K562 (cell line): ENCODE measurements around the gene CD164L2. TPM values are rescaled to one million over a fixed set of nuclear protein-coding genes. Genes with fewer than 3 reads are reported as not detected.

Source experiments
- ATF1 ChIP-seq, 2 experiments: fragments of 450-650 bp in 1 of 2; IDR thresholded peaks; 2 replicates each; pipeline ENCODE4 v1.6.1; 2016; ENCODE audit warnings: missing compliant biosample characterization in 1 of 2, missing genetic modification characterization in 1 of 2
- ATF3 ChIP-seq, 2 experiments: fragments of 450-650 bp in 1 of 2; sonication (generic) in 1 of 2; formaldehyde crosslinking in 1 of 2; IDR thresholded peaks in 1 of 2; conservative IDR thresholded peaks in 1 of 2; 2 replicates each; pipeline versions ENCODE4 v1.6.1 to v1.8.1; 2016 to 2023; ENCODE audit warnings: mild to moderate bottlenecking in 2 of 2, moderate library complexity in 2 of 2, inconsistent platforms in 1 of 2, missing genetic modification reagents in 1 of 2
- ATF6 ChIP-seq: sonication (generic); formaldehyde crosslinking; IDR thresholded peaks from 2 replicates; pipeline ENCODE4 v1.4.0; 2020; ENCODE audit warnings: mild to moderate bottlenecking, missing genetic modification reagents
- ELK1 ChIP-seq: sonication (generic); formaldehyde crosslinking; IDR thresholded peaks from 2 replicates; pipeline ENCODE4 v1.8.1; 2022; ENCODE audit warnings: missing genetic modification reagents
- GTF2B ChIP-seq: IDR thresholded peaks from 2 replicates; pipeline ENCODE4 v1.6.1; 2011; ENCODE audit not compliant: insufficient read length; ENCODE audit errors: extremely low read depth
- GTF2E2 ChIP-seq: fragments of 200-800 bp; sonication (Bioruptor generic); IDR thresholded peaks from 2 replicates; pipeline ENCODE4 v1.6.1; 2016; ENCODE audit warnings: missing genetic modification characterization, missing compliant biosample characterization
- PCBP2 ChIP-seq: fragments of 200-400 bp; formaldehyde crosslinking; IDR thresholded peaks from 2 replicates; pipeline ENCODE4 v1.6.1; 2018; ENCODE audit warnings: low read length, low read depth, mild to moderate bottlenecking, moderate library complexity; ENCODE audit not compliant: poor library complexity, severe bottlenecking
- RREB1 ChIP-seq: fragments of 250-450 bp; sonication (Bioruptor Pico); IDR thresholded peaks from 2 replicates; pipeline ENCODE4 v1.4.0; 2020
- RUNX1 ChIP-seq: sonication (generic); IDR thresholded peaks from 2 replicates; pipeline ENCODE4 v1.6.1; 2016; ENCODE audit warnings: antibody characterized with exemption, low read depth
- SMC3 ChIP-seq: conservative IDR thresholded peaks from 2 replicates; pipeline ENCODE4 v1.6.1; 2011; ENCODE audit warnings: low read depth, low read length, improper control_type of control experiment; ENCODE audit not compliant: insufficient read depth
- SPI1 ChIP-seq: IDR thresholded peaks from 2 replicates; pipeline ENCODE4 v1.6.1; 2011; ENCODE audit warnings: low read depth, low read length, control low read depth, borderline replicate concordance
- ZNF197 ChIP-seq: fragments of 200-800 bp; sonication (Bioruptor generic); IDR thresholded peaks from 2 replicates; pipeline ENCODE4 v1.6.1; 2016; ENCODE audit warnings: low read depth, missing genetic modification characterization, missing compliant biosample characterization
- ZNF212 ChIP-seq: fragments of 450-650 bp; formaldehyde crosslinking; IDR thresholded peaks from 2 replicates; pipeline ENCODE4 v1.4.0; 2020; ENCODE audit warnings: mild to moderate bottlenecking
- ZNF431 ChIP-seq: sonication (generic); formaldehyde crosslinking; IDR thresholded peaks from 2 replicates; pipeline ENCODE4 v1.8.0; 2022; ENCODE audit warnings: mild to moderate bottlenecking, missing genetic modification reagents
- ZNF717 ChIP-seq: fragments of 250-450 bp; sonication (Bioruptor Pico); IDR thresholded peaks from 2 replicates; pipeline ENCODE4 v1.5.0; 2021
- ZNF764 ChIP-seq: fragments of 250-450 bp; sonication (Bioruptor Pico); IDR thresholded peaks from 2 replicates; pipeline ENCODE4 v1.4.0; 2020; ENCODE audit warnings: low read depth, mild to moderate bottlenecking, moderate library complexity
- polyA plus RNA-seq, 8 experiments: library from polyadenylated mRNA; depleted of rRNA in 4 of 8; stranded (reverse) in 5 of 8; unstranded in 3 of 8; fragments of >200 nt; fragmentation: Nextera tagmentation in 2 of 8; fragmentation: Illumina TruSeq in 1 of 8; extraction: Ambion mirVana in 2 of 8; extraction: Trizol in 1 of 8; gene quantifications; 2 replicates each; pipeline versions ENCODE4 v1.2.1 to v1.2.3, GENCODE V29; 2011 to 2014; ENCODE audit warnings: inconsistent platforms in 1 of 8, missing spikeins in 1 of 8
- total RNA-seq, 7 experiments: library from RNA; depleted of rRNA in 6 of 7; stranded (reverse); fragments of >200 nt in 6 of 7; fragmentation: Illumina TruSeq in 2 of 7; extraction: Trizol in 2 of 7; gene quantifications; 2 replicates each; pipeline versions ENCODE4 v1.2.1 to v1.2.3, GENCODE V29; 2011 to 2021; ENCODE audit warnings: low replicate concordance in 1 of 7

CD164L2 gene
- total and polyA plus RNA-seq, 9 of the 15 experiments (the other 6 are each of a cell fraction or from before 2014, with no cell fraction given), result 0.08 to 0.92 (median 0.38) TPM; not detected in 1

DNA sequence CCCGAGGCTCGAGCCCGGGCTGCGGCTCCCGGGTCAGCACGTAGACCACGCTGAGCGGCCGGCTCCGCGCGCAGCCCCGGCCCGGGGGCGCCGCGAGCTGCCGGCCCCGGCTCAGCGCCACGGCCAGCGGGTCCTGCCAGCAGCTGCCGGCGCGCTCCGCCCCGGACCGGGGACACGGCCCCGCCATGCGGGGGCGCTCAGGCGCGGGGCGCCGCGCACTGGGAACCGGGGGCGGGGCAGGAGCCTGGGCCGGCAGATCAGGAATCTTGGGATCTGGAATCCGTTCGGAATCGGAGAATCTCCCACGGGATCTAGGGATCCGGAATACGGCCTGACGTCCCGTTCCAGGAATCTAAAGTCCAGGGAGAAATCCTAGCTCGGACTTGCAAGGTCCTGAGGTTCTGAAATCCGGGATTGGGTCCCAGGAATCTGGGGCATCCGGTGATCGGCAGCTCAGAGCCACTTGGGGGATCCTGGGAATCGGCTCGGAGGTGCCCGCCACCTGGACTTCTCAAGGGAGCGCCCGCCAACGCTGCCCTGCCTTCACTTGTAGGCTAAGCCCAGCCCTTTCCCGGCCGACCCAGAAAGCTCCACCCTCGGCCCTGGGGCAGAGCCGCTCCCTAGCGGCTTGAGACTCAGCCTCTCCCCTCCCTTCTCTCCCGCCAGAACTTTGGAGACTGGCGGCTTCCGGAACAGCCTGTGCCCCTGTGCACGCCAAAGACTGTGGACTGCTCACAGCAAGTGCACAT is 16.5 kb downstream of the CD164L2 start, which contains the start of gene MAP3K6 (continued):
- no peak for TF ChIP-seq ATF1 (CRISPR knock-in tag; IDR thresholded peaks at IDR 0.05)
- TF ChIP-seq ATF1 (tag; IDR thresholded peaks at IDR 0.05), result no peak
- no peak for TF ChIP-seq ZNF197 (CRISPR knock-in tag)
- TF ChIP-seq ZNF717, result no peak
- no peak for TF ChIP-seq RREB1 (CRISPR knock-in tag)
- TF ChIP-seq SPI1, result no peak
- TF ChIP-seq ZNF212, result no peak
- TF ChIP-seq GTF2B, result no peak
- TF ChIP-seq ZNF431 (CRISPR knock-in tag), result no peak
- no peak for TF ChIP-seq ATF3 (IDR thresholded peaks at IDR 0.05)
- TF ChIP-seq ATF3 (CRISPR knock-in tag; conservative IDR thresholded peaks at IDR 0.05), result peak; percentile 79
- TF ChIP-seq ATF6 (CRISPR knock-in tag), result no peak
- no peak for TF ChIP-seq ZNF764 (CRISPR knock-in tag)
- TF ChIP-seq ELK1, result no peak
- no peak for TF ChIP-seq PCBP2
- TF ChIP-seq SMC3, result no peak; the same call in 1 of the 2 replicates
- TF ChIP-seq GTF2E2, result no peak
- no peak; the same call in 1 of the 2 replicates for TF ChIP-seq RUNX1
